Gastrocnemius medialis (tissue), 4 donors: ENCODE results near the gene SEC11A.

Source experiments
- CTCF ChIP-seq, 5 experiments: fragments of 450-650 bp in 3 of 5; fragments of 200-600 bp in 2 of 5; sonication (generic) in 2 of 5; IDR thresholded peaks in 4 of 5; conservative IDR thresholded peaks in 1 of 5; 1 replicate in 4 of 5; 2 replicates in 1 of 5; pipeline ENCODE4 v1.5.1; 2016 to 2019; ENCODE audit warnings: antibody characterized with exemption in 5 of 5, mild to moderate bottlenecking in 3 of 5, moderate library complexity in 3 of 5
- POLR2A ChIP-seq, 2 donors: fragments of 450-650 bp; IDR thresholded peaks; one replicate each; pipeline ENCODE4 v1.6.1; 2017; ENCODE audit warnings: antibody characterized with exemption in 2 of 2, mild to moderate bottlenecking in 2 of 2, moderate library complexity in 2 of 2

- TF ChIP-seq CTCF (IDR thresholded peaks at IDR 0.05 in 4 of 5, conservative IDR thresholded peaks at IDR 0.05 in 1 of 5) (no peak), POLR2A (IDR thresholded peaks at IDR 0.05) (peak; percentile 18 to 45)
Measured at GRCh38 chr15:84752700-84753099, 36.8 kb upstream of the SEC11A start.
